SJSA1 (cell line): ENCODE results near the gene CYB5B. TPM values are rescaled to one million over a fixed set of nuclear protein-coding genes. Genes with fewer than 3 reads are reported as not detected.
"Not testable (repeated sequence)": the region's sequence is repeated elsewhere in the genome, so short reads cannot be mapped to it uniquely, and the experiment has no call there.

ENCODE experiments used
- DNase-seq, 2 experiments: peaks; one replicate each; pipeline ENCODE4 v3.0.0-alpha.2; 2015 to 2020; ENCODE audit warnings: low spot score in 2 of 2, low read depth in 1 of 2
- H3K27ac ChIP-seq: fragments of 250-450 bp; sonication (Bioruptor Pico); 2 replicates; pipeline ENCODE4 v1.5.1; 2020; ENCODE audit warnings: mild to moderate bottlenecking, moderate library complexity
- H3K27me3 ChIP-seq: fragments of 250-450 bp; sonication (Bioruptor Pico); replicated peaks from 2 replicates; pipeline ENCODE4 v1.5.1; 2020; ENCODE audit warnings: mild to moderate bottlenecking, moderate library complexity
- H3K36me3 ChIP-seq: fragments of 250-450 bp; sonication (Bioruptor Pico); 2 replicates; pipeline ENCODE4 v1.5.1; 2020; ENCODE audit warnings: mild to moderate bottlenecking
- H3K4me1 ChIP-seq: fragments of 250-450 bp; sonication (Bioruptor Pico); replicated peaks from 2 replicates; pipeline ENCODE4 v1.6.1; 2021; ENCODE audit warnings: mild to moderate bottlenecking
- H3K4me3 ChIP-seq: fragments of 250-450 bp; sonication (Bioruptor Pico); 2 replicates; pipeline ENCODE4 v1.5.1; 2020; ENCODE audit warnings: mild to moderate bottlenecking
- H3K9me3 ChIP-seq: fragments of 250-450 bp; sonication (Bioruptor Pico); replicated peaks from 2 replicates; pipeline ENCODE4 v1.5.1; 2020; ENCODE audit warnings: mild to moderate bottlenecking
- total RNA-seq: library from RNA; depleted of rRNA; stranded (reverse); fragments of >200 nt; shearing (Covaris generic); gene quantifications from 2 replicates; pipeline ENCODE4 v1.2.3, GENCODE V29; 2014

CYB5B gene
- total RNA-seq, 1 experiment from 2014 or later, result 102 TPM

DNA sequence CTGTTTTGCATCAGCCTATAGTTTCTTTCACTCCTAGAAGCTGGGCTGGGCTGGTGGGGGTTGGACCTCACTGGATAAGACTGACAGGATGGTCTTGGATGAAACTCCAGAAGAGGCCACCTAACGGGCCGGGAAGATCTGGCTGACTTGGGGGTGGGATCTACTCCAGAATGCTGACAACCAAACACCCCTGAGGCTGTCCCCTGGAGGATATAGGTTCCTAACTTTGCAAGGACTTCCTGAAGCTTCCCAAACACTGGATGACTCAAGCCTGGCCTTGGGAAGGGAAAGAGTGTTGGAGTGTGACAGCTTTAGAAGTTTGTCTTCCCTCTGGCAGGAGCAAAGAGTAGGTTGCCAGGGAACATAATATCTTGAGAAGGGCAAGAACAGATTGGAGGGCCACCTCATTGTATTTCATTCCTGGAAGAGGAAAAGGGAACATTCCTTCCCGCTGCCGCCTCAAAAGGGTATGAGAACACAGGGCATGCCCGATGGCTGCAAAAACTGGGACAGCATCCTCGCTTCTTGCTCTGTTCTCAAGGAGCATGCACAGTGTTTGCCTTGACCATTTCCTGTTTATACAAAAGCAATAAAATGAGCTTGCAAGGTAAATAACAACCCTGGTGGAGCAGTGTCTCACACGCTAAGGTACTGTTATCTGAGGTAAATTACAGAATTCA lies 6.8 kb upstream of the CYB5B start:
- peak overlapping the region; percentile 1; the same call in 1 of the 2 replicates for H3K4me3 ChIP-seq

DNA sequence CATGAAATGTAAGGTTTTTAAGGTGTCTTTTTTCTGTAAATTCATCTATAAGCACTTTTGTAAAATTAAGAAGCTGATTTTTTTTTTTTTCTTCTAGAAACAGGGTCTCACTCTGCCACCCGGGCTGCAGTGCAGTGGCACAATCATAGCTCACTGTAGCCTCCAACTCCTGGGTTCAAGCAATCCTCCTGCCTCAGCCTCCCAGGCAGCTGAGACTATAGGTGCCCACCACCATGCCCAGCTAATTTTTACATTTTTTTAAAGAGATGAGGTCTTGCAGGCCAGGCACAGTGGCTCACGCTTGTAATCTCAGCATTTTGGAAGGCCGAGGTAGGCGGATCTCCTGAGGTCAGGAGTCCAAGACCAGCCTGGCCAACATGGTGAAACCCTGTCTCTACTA lies 4.5 kb upstream of the CYB5B start:
- H3K4me1 ChIP-seq, result peaks cover 22% of the 10 kb centered on the region
- H3K36me3 ChIP-seq, result peaks cover 3% of the 10 kb centered on the region; the same call in 1 of the 2 replicates
- no peaks in the 10 kb centered on the region for H3K9me3 ChIP-seq
- no peaks in the 10 kb centered on the region for H3K27me3 ChIP-seq
- H3K27ac ChIP-seq, result no peak overlapping the region
- no peak overlapping the region for H3K4me3 ChIP-seq
- no peak for DNase-seq

More for the DNA sequence above, 6.8 kb upstream of the CYB5B start:
- H3K36me3 ChIP-seq, result no peaks in the 10 kb centered on the region
- H3K27ac ChIP-seq, result peak overlapping the region; percentile 55
- no peaks in the 10 kb centered on the region for H3K9me3 ChIP-seq
- DNase-seq, result peak; percentile 70 to 82
- peaks cover 22% of the 10 kb centered on the region for H3K4me1 ChIP-seq
- H3K27me3 ChIP-seq, result no peaks in the 10 kb centered on the region

DNA sequence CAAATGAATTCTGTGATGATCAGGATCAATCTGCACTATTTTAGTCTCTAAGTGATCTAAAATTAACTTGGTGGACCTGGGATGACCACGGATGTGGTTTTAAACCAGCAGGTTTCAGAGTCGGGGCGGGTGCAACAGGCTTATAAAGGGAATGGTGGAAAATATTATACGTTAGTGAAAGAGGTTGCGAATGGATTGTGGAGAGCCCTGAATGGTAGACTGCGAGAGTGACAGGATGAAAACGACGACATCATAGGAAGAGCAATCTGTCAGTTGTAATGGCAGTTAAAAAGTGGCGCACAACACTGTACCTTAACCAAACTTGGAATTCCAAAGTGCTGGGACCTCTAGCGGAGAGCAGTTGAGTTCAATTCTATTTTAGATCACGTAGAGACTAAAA lies 1.2 kb upstream of the CYB5B start:
- no peak overlapping the region for H3K4me3 ChIP-seq
- peaks cover 12% of the 10 kb centered on the region for H3K4me1 ChIP-seq
- H3K9me3 ChIP-seq, result no peaks in the 10 kb centered on the region
- peaks cover 18% of the 10 kb centered on the region for H3K36me3 ChIP-seq
- no peak overlapping the region for H3K27ac ChIP-seq
- no peak for DNase-seq
- H3K27me3 ChIP-seq, result no peaks in the 10 kb centered on the region

DNA sequence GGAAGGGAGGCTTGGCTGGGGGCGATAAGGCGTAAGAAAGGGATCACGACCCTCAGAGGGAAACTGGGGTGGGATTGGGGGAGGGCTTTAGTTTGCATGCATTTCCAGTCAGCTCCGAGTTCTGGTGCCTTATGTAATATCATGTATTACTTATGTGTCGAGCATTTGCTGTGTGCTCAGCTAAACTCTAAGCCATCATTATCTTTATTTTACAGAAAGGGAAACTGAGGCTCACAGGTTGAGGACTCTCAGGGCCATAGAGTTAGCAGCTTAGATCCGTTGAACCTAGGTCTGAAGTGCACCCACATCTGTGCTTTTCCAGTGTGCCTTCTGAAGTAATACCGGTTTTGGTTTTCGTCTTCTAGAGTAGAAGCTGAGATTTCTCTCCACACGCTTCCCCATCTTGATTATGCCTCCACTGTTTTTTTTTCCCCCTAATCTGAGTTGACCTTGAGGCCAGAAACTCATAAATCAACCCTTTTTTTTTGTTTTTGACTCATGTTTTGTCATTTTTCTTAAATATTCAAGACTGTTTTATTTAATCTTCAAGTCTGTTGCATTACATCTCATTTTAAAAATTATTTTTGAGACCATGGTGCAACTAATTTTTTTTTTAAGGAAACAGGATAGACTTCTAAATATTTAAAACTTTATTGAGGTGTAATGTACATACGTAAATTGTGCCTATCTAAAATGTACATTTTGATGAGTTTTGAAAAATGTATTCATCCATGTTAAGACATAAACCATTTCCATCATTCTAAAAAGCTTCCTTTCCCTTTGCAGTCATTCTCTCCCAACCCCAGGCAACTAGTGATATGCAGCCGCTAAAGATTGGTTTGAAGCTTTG lies 741 bp downstream of the CYB5B start:
- no peaks in the 10 kb centered on the region for H3K27me3 ChIP-seq
- peak overlapping the region; percentile 64 for H3K4me3 ChIP-seq
- peaks cover 3% of the 10 kb centered on the region; the same call in 1 of the 2 replicates for H3K4me1 ChIP-seq
- no peak for DNase-seq
- H3K36me3 ChIP-seq, result peaks cover 34% of the 10 kb centered on the region
- H3K9me3 ChIP-seq, result no peaks in the 10 kb centered on the region
- peak overlapping the region; percentile 62 for H3K27ac ChIP-seq

DNA sequence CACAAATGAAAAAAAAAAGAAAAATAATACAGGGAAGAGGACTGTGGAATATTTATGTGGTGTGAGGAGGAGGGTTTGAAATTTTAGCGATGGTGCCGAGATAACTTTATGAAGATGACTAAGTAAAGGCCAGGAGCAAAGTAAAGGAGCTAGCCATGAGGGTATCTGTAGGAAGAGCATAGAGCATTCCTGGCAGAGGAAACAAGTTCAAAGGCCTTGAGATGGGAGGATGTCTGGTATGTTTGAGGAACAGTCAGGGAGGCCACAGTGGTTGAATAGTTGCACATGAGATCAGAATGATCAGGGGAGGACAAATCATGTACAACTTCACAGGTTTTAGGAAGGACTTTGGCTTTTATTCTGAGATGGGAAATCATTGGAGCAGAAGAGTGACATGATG lies 4.2 kb downstream of the CYB5B start:
- Histone ChIP-seq H3K27me3 (no peaks in the 10 kb centered on the region), H3K9me3 (no peaks in the 10 kb centered on the region), H3K4me1 (peaks cover 3% of the 10 kb centered on the region; the same call in 1 of the 2 replicates), H3K36me3 (peaks cover 61% of the 10 kb centered on the region), H3K4me3 (no peak overlapping the region), H3K27ac (no peak overlapping the region)
- no peak for DNase-seq

DNA sequence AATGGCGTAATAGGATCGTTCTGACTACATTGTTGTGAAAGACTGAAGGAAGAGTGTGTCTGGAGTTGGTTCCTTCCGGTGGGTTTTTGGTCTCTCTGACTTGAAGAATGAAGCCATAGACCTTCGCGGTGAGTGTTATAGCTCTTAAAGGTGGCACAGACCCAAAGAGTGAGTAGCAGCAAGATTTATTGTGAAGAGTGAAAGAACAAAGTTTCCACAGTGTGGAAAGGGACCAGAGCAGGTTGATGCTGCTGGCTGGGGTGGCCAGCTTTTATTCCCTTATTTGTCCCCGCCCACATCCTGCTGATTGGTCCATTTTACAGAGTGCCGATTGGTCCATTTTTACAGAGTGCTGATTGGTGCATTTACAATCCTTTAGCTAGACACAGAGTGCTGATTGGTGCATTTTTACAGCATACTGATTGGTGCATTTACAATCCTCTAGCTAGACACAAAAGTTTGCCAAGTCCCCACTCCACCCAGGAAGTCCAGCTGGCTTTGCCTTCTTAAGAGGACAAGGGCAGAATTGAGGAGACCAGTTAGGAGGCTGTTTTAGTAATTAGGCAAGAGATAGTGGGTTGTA lies 4.7 kb downstream of the CYB5B start:
- not testable (repeated sequence) for DNase-seq, H3K4me1 ChIP-seq, H3K4me3 ChIP-seq, H3K9me3 ChIP-seq, H3K27me3 ChIP-seq, H3K27ac ChIP-seq
- H3K36me3 ChIP-seq, result peaks cover 66% of the 10 kb centered on the region

DNA sequence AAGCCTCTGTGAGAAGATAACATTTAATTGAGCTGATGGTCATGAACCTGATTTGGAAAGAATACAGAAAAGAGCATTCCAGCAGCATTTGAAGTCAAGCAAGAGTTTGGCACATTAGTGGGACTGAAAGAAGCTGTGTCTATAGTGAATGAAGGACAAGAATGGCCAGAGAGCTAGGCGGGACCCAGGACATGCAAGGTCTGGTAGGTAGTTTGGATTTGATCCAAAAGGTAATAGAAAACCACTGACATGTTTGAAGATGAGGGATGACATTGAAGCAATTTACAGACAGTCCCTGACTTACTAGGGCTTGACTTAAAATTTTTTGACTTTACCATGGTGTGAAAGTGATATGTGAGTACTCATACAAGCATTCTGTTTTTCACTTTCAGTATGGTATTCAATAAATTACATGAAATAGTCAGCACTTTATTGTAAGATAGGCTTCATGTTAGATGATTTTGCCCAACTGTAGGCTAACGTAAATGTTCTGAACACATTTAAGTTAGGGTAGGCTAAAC lies 7.6 kb downstream of the CYB5B start:
- H3K4me3 ChIP-seq, result no peak overlapping the region
- no peak for DNase-seq
- no peak overlapping the region for H3K27ac ChIP-seq
- H3K4me1 ChIP-seq, result 0 out of 2 replicates have a peak, but pooled peaks cover 6% of the 10 kb centered on the region
- no peaks in the 10 kb centered on the region for H3K9me3 ChIP-seq
- peaks cover 76% of the 10 kb centered on the region for H3K36me3 ChIP-seq
- H3K27me3 ChIP-seq, result no peaks in the 10 kb centered on the region

DNA sequence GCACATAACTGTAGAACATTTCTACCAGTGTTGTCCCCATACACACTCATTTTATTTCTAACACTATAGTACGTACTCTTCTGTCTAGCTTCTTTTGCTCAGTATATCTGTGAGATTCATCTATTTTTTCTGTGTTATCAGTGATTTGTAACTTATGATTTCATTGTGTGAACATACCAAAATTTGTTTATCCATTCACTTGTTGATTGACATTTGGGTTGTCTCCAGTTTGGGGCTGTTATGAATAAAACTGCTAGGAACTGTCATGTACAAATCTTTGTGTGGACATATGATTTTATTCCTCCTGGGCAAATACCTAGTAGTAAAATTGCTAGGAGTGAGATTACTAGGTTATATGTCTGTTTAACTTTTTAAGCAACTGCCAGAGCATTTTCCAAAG lies 9.6 kb downstream of the CYB5B start:
- DNase-seq, result no peak
- no peaks in the 10 kb centered on the region for H3K9me3 ChIP-seq
- H3K27ac ChIP-seq, result no peak overlapping the region
- H3K36me3 ChIP-seq, result peaks cover 57% of the 10 kb centered on the region
- H3K27me3 ChIP-seq, result no peaks in the 10 kb centered on the region
- H3K4me1 ChIP-seq, result 0 out of 2 replicates have a peak, but pooled peaks cover 6% of the 10 kb centered on the region
- no peak overlapping the region for H3K4me3 ChIP-seq

DNA sequence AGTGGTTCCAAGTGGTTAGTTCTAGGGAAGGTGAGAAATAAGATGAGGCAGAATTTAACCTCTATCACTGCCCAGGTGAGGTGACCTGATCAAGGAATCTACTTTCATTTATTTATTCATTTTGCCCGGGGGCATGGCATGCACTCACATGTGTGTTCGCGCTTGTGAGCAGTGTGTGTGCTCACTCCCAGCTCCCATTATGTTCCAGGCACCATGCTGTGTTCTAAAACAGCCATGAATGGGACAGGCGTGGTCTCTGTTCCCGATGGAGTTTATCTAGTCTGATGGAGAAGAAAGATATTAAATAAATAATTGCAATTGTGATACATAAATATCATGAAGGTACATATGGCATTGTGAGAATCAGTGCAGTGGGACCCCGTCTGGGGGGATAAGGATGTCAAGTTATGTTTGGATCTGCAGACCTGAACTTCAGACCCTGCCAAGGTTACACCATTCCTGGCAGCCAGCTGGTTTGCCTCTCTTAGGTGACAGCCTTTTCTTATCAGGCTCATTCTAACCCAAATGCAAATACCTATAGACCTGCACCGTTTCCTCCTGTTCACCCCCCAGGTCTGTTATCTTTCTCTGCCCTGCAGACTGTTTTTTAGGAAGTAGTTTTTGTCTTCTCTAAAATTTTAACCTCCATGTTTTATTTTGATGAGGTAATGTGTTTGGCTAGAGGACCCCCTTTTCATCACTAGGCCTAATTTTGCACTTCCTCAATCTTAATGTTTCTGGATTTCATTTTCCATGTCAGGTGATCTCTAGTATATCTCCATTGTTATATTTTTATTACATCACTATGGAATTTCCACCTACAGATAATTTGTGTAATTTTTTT lies 11.8 kb downstream of the CYB5B start:
- Histone ChIP-seq H3K4me1 (0 out of 2 replicates have a peak, but pooled peaks cover 6% of the 10 kb centered on the region), H3K36me3 (peaks cover 47% of the 10 kb centered on the region), H3K4me3 (no peak overlapping the region), H3K9me3 (no peaks in the 10 kb centered on the region), H3K27me3 (no peaks in the 10 kb centered on the region), H3K27ac (no peak overlapping the region)
- DNase-seq, result no peak

DNA sequence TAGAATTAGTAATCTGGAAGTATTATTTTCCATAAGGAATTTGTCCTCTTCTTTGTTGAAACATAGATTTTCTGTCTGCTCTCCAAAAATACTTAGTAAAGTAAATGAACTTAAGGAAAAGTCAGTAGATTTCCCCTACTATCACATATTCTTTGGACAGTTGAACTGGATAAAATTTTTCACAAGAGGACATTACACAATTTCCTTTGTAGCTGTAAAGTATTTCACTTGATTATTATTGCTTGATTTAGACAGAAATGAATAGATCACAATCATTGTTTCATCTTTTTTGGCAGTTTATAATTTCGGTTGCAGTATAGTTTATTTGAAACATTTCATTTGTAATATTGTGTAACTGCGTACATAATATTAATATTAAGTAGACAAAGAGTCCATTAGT lies 12.5 kb downstream of the CYB5B start:
- Histone ChIP-seq H3K36me3 (peaks cover 40% of the 10 kb centered on the region), H3K27ac (no peak overlapping the region), H3K4me3 (no peak overlapping the region), H3K9me3 (no peaks in the 10 kb centered on the region), H3K27me3 (no peaks in the 10 kb centered on the region), H3K4me1 (0 out of 2 replicates have a peak, but pooled peaks cover 6% of the 10 kb centered on the region)
- DNase-seq, result no peak

DNA sequence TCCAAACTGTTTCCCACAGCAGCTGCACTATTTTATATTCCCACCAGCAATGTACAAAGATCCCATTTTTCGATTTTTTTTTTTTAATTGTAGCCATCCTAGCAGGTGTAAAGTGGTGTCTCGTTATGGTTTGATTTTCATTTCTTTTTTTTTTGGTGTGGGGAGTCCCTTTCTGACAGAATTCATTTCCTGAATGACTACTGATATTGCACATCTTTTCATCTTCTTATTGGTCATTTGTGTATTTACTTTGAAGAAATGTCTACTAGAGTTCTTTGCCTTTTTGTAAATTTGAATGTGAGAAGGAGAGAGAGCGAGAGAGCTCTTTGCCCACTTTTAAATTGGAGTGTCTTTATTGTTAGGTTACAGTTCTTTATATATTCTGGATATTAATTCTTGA lies 14.0 kb downstream of the CYB5B start:
- peaks cover 10% of the 10 kb centered on the region for H3K4me1 ChIP-seq
- no peaks in the 10 kb centered on the region for H3K27me3 ChIP-seq
- H3K4me3 ChIP-seq, result no peak overlapping the region
- no peak overlapping the region for H3K27ac ChIP-seq
- H3K9me3 ChIP-seq, result no peaks in the 10 kb centered on the region
- H3K36me3 ChIP-seq, result peaks cover 31% of the 10 kb centered on the region
- DNase-seq, result no peak

DNA sequence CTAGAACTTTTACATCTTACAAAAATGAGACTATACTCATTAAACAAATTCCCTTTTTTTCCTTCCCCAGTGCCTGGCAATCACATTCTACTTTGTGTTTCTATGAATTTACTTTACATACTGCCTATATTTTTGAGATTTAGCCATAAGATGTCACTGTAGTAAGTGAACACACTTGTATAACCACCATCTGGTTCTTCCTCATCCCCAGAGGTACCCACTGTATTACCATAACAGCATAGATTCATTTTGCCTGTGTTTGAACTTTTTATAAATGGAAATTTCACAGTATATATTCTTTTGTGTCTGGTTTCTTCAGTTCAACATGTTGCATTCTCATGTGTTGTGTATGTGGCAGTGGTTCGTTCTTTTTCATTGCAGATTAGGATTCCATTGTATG lies 15.8 kb downstream of the CYB5B start:
- Histone ChIP-seq H3K36me3 (peaks cover 23% of the 10 kb centered on the region), H3K4me3 (no peak overlapping the region), H3K27ac (no peak overlapping the region), H3K27me3 (no peaks in the 10 kb centered on the region), H3K9me3 (no peaks in the 10 kb centered on the region), H3K4me1 (peaks cover 17% of the 10 kb centered on the region)
- DNase-seq, result no peak

DNA sequence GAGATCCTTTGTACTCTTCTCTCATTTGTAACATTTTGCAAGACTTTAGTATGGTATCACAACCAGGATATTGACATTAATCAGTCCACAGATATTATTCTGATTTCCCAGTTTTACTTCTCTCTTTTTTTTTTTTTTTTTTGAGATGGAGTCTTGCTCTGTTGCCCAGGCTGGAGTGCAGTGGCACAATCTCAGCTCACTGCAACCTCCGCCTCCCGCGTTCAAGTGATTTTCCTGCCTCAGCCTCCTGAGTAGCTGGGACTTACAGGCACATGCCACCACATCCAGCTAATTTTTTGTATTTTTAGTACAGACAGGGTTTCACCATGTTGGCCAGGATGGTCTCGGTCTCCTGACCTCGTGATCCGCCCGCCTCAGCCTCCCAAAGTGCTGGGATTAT lies 16.6 kb downstream of the CYB5B start:
- not testable (repeated sequence) for H3K27ac ChIP-seq, H3K9me3 ChIP-seq, H3K27me3 ChIP-seq, DNase-seq, H3K4me3 ChIP-seq
- Histone ChIP-seq H3K36me3 (peaks cover 18% of the 10 kb centered on the region), H3K4me1 (peaks cover 17% of the 10 kb centered on the region)
